HEK293 (cell line): ENCODE results near the gene SNAPC2.
"Not testable (repeated sequence)": the region's sequence is repeated elsewhere in the genome, so short reads cannot be mapped to it uniquely, and the experiment has no call there.

Source experiments
- CTCF ChIA-PET: fragments of 350-600 bp; formaldehyde crosslinking; extraction: SDS; loops from one replicate; lab custom pipeline; 2021; ENCODE audit warnings: antibody characterized with exemption; lab: Yijun Ruan, JAX
- POLR2A ChIA-PET: fragments of 300-600 bp; formaldehyde crosslinking; extraction: SDS; loops from one replicate; lab custom pipeline; 2020; ENCODE audit warnings: antibody characterized with exemption, inconsistent platforms; lab: Yijun Ruan, JAX
- H3K27ac ChIP-seq: fragments of 200-500 bp; sonication (Bioruptor generic); 2 replicates; pipeline ENCODE4 v1.5.1; 2014; ENCODE audit warnings: low read depth, low read length, control low read depth, inconsistent platforms; ENCODE audit errors: extremely low read depth
- H3K36me3 ChIP-seq, 2 experiments: fragments of 200-500 bp in 1 of 2; sonication (Bioruptor generic) in 1 of 2; 1 replicate in 1 of 2; 2 replicates in 1 of 2; pipeline ENCODE4 v1.5.1; 2014 to 2017; ENCODE audit warnings: inconsistent platforms in 2 of 2, low read length in 2 of 2; ENCODE audit not compliant: control insufficient read depth in 2 of 2, insufficient read depth in 1 of 2
- H3K4me1 ChIP-seq: fragments of 200-500 bp; sonication (Bioruptor generic); 2 replicates; pipeline ENCODE4 v1.5.1; 2014; ENCODE audit warnings: mild to moderate bottlenecking, low read length, inconsistent platforms; ENCODE audit not compliant: control insufficient read depth, insufficient read depth
- H3K4me3 ChIP-seq: 2 replicates; pipeline ENCODE4 v1.5.1; 2011; ENCODE audit warnings: low read depth, mild to moderate bottlenecking, control low read depth, low read length, moderate library complexity
- H3K9me3 ChIP-seq: fragments of 200-500 bp; sonication (Bioruptor generic); 2 replicates; pipeline ENCODE4 v1.5.1; 2014; ENCODE audit warnings: low read depth, low read length, inconsistent platforms; ENCODE audit not compliant: control insufficient read depth, insufficient read depth
- BCL11A ChIP-seq: fragments of 450-650 bp; formaldehyde crosslinking; IDR thresholded peaks from 2 replicates; pipeline ENCODE4 v1.5.1; 2016; ENCODE audit warnings: low read depth, missing biosample characterization, missing genetic modification characterization
- EGR2 ChIP-seq: fragments of 450-650 bp; formaldehyde crosslinking; IDR thresholded peaks from 2 replicates; pipeline ENCODE4 v1.5.1; 2016; ENCODE audit warnings: low read depth, missing biosample characterization, missing genetic modification characterization
- GLIS1 ChIP-seq: fragments of 450-650 bp; formaldehyde crosslinking; IDR thresholded peaks from 2 replicates; pipeline ENCODE4 v1.5.1; 2016; ENCODE audit warnings: missing biosample characterization, missing genetic modification characterization
- HIC1 ChIP-seq: fragments of 450-650 bp; formaldehyde crosslinking; IDR thresholded peaks from 2 replicates; pipeline ENCODE4 v1.5.1; 2016; ENCODE audit warnings: missing biosample characterization, missing genetic modification characterization
- KLF8 ChIP-seq: fragments of 450-650 bp; formaldehyde crosslinking; IDR thresholded peaks from 2 replicates; pipeline ENCODE4 v1.5.1; 2016; ENCODE audit warnings: missing biosample characterization, missing genetic modification characterization
- KLF9 ChIP-seq: fragments of 450-650 bp; formaldehyde crosslinking; IDR thresholded peaks from 2 replicates; pipeline ENCODE4 v1.5.1; 2016; ENCODE audit warnings: missing biosample characterization, missing genetic modification characterization, low read depth
- SCRT1 ChIP-seq: fragments of 450-650 bp; formaldehyde crosslinking; IDR thresholded peaks from 2 replicates; pipeline ENCODE4 v1.5.1; 2016; ENCODE audit warnings: missing biosample characterization, missing genetic modification characterization, borderline replicate concordance
- SCRT2 ChIP-seq: fragments of 450-650 bp; formaldehyde crosslinking; IDR thresholded peaks from 2 replicates; pipeline ENCODE4 v1.5.1; 2016; ENCODE audit warnings: missing biosample characterization, missing genetic modification characterization
- SP7 ChIP-seq: fragments of 450-650 bp; formaldehyde crosslinking; IDR thresholded peaks from 2 replicates; pipeline ENCODE4 v1.5.1; 2016; ENCODE audit warnings: missing biosample characterization, missing genetic modification characterization
- TSHZ1 ChIP-seq: fragments of 450-650 bp; formaldehyde crosslinking; IDR thresholded peaks from 2 replicates; pipeline ENCODE4 v1.5.1; 2016; ENCODE audit warnings: missing biosample characterization, missing genetic modification characterization, borderline replicate concordance
- WT1 ChIP-seq: fragments of 450-650 bp; formaldehyde crosslinking; IDR thresholded peaks from 2 replicates; pipeline ENCODE4 v1.5.1; 2016; ENCODE audit warnings: missing biosample characterization, missing genetic modification characterization
- ZBTB17 ChIP-seq: fragments of 450-650 bp; formaldehyde crosslinking; IDR thresholded peaks from 2 replicates; pipeline ENCODE4 v1.5.1; 2016; ENCODE audit warnings: missing biosample characterization, missing genetic modification characterization
- ZFP37 ChIP-seq: fragments of 450-650 bp; formaldehyde crosslinking; IDR thresholded peaks from 2 replicates; pipeline ENCODE4 v1.5.1; 2016; ENCODE audit warnings: missing biosample characterization, missing genetic modification characterization
- ZNF280D ChIP-seq: fragments of 450-650 bp; formaldehyde crosslinking; IDR thresholded peaks from 2 replicates; pipeline ENCODE4 v1.5.1; 2016; ENCODE audit warnings: missing biosample characterization, missing genetic modification characterization
- ZNF362 ChIP-seq: fragments of 450-650 bp; formaldehyde crosslinking; IDR thresholded peaks from 2 replicates; pipeline ENCODE4 v1.5.1; 2016; ENCODE audit warnings: missing biosample characterization, missing genetic modification characterization
- ZNF391 ChIP-seq: fragments of 450-650 bp; formaldehyde crosslinking; IDR thresholded peaks from 2 replicates; pipeline ENCODE4 v1.5.1; 2016; ENCODE audit warnings: low read depth, missing biosample characterization, missing genetic modification characterization, borderline replicate concordance
- ZNF600 ChIP-seq: fragments of 450-650 bp; formaldehyde crosslinking; IDR thresholded peaks from 2 replicates; pipeline ENCODE4 v1.5.1; 2016; ENCODE audit warnings: missing biosample characterization, missing genetic modification characterization
- ZXDB ChIP-seq: fragments of 450-650 bp; formaldehyde crosslinking; IDR thresholded peaks from 2 replicates; pipeline ENCODE4 v1.5.1; 2016; ENCODE audit warnings: missing biosample characterization, missing genetic modification characterization
- TF ChIP-seq, protein P1 (sequence below): fragments of 450-650 bp; formaldehyde crosslinking; IDR thresholded peaks from 2 replicates; pipeline ENCODE4 v1.5.1; 2016; ENCODE audit warnings: missing biosample characterization, missing genetic modification characterization
- TF ChIP-seq, protein P2 (sequence below): fragments of 450-650 bp; formaldehyde crosslinking; IDR thresholded peaks from 2 replicates; pipeline ENCODE4 v1.5.1; 2016; ENCODE audit warnings: missing biosample characterization, missing genetic modification characterization

SNAPC2 gene

DNA sequence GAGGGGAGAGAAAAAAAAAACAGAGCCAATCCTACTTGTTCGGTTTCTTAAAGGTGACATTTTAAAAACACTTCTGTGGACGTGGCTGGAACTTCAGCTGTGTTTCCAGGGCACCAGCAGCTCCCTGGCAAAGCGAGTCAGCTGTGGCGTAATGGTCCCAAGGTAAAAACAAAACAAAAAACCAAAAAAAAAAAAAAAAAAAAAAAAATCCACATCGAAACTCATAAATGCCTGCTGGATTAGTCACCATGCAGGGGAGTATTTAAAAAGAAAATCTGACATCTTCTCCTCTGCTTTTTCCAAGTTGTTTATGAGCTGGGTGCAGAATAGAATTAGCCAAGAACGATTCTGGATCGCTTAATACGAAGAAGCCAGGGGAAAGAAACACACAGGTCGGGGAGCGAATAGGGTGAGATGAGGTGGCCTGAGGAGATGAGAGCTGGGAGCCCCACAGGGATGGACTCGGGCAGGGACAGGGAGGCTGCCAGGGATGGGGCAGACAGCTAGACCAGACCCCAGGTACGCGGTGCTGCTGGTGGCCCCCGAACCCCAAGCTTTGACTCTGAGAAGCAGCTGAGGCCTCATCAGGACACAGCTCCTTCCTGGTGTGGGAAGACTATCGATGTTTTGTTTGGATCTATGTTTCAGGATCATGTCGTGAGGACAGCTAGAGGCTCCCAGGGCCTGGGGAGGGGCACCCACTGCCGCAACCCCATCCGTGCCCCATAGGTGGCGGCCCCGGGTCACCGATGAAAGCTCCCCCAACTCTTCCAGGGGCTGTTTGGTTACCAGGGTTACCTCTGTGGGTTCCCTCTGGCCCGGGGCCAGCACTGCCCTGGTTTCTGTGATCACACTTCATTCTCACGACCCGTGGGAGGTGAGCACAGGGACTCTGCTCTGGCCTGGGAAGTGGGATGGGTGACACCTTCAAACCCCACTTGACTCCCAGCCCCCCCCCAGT is 8.9 kb downstream of the SNAPC2 start (continued):
- TF ChIP-seq ZXDB (tag by site-specific recombination) (peak; percentile 19; the same call in 1 of the 2 replicates), WT1 (tag by site-specific recombination) (peak; percentile 53; the same call in 1 of the 2 replicates), EGR2 (peak; percentile 62; the same call in 1 of the 2 replicates)
- TF ChIP-seq, protein P1, sequence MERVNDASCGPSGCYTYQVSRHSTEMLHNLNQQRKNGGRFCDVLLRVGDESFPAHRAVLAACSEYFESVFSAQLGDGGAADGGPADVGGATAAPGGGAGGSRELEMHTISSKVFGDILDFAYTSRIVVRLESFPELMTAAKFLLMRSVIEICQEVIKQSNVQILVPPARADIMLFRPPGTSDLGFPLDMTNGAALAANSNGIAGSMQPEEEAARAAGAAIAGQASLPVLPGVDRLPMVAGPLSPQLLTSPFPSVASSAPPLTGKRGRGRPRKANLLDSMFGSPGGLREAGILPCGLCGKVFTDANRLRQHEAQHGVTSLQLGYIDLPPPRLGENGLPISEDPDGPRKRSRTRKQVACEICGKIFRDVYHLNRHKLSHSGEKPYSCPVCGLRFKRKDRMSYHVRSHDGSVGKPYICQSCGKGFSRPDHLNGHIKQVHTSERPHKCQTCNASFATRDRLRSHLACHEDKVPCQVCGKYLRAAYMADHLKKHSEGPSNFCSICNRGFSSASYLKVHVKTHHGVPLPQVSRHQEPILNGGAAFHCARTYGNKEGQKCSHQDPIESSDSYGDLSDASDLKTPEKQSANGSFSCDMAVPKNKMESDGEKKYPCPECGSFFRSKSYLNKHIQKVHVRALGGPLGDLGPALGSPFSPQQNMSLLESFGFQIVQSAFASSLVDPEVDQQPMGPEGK (tag by site-specific recombination), result peak; percentile 34

DNA sequence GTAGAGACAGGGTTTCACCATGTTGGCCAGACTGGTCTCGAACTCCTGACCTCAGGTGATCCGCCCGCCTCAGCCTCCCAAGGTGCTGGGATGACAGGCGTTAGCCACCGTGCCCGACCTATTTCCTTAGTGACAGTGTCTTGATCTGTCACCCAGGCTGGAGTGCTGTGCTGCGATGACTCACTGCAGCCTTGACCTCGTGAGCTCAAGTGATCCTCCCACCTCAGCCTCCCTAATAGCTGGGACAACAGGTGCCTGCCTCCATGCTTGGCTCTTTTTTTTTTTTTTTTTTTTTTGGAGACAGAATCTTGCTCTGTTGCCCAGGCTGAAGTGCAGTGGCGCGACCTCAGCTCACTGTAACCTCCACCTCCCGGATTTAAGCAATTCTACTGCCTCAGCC is 9.9 kb downstream of the SNAPC2 start:
- POLR2A ChIA-PET, result interaction anchor here (0.7 to 5.8 kb wide), 6 partner anchors 10 to 325 kb away, joined by 3 to 60 read pairs (median 6); partner anchors contain the start of genes SNAPC2 and TIMM44
- H3K27ac ChIP-seq, H3K9me3 ChIP-seq, H3K4me3 ChIP-seq: not testable (repeated sequence)
- CTCF ChIA-PET, result interaction anchor here (0.9 to 3.5 kb wide), 5 partner anchors 10 to 130 kb away, joined by 3 to 25 read pairs (median 3); partner anchors contain the start of gene TIMM44
- H3K4me1 ChIP-seq, result peaks cover 17% of the 10 kb centered on the region
- peaks cover 6 to 59% of the 10 kb centered on the region in 2 experiments; a peak in 2 of 3 replicates for H3K36me3 ChIP-seq
- TF ChIP-seq ZFP37 (tag by site-specific recombination) (0 out of 2 replicates have a peak, but pooled peaks have one; percentile 46), ZNF600 (tag by site-specific recombination) (peak; percentile 91), ZNF391 (0 out of 2 replicates have a peak, but pooled peaks have one; percentile 7), KLF9 (tag by site-specific recombination) (peak; percentile 29; the same call in 1 of the 2 replicates), SCRT2 (tag by site-specific recombination) (peak; percentile 98), GLIS1 (tag by site-specific recombination) (peak; percentile 19; the same call in 1 of the 2 replicates), ZNF280D (tag by site-specific recombination) (0 out of 2 replicates have a peak, but pooled peaks have one; percentile 43), SP7 (tag by site-specific recombination) (peak; percentile 86), BCL11A (0 out of 2 replicates have a peak, but pooled peaks have one; percentile 33), ZNF362 (tag by site-specific recombination) (peak; percentile 90), ZBTB17 (tag by site-specific recombination) (0 out of 2 replicates have a peak, but pooled peaks have one; percentile 16), KLF8 (tag by site-specific recombination) (peak; percentile 60; the same call in 1 of the 2 replicates), HIC1 (tag by site-specific recombination) (peak; percentile 71), TSHZ1 (0 out of 2 replicates have a peak, but pooled peaks have one; percentile 32), SCRT1 (tag by site-specific recombination) (peak; percentile 96)
- TF ChIP-seq, protein P2, sequence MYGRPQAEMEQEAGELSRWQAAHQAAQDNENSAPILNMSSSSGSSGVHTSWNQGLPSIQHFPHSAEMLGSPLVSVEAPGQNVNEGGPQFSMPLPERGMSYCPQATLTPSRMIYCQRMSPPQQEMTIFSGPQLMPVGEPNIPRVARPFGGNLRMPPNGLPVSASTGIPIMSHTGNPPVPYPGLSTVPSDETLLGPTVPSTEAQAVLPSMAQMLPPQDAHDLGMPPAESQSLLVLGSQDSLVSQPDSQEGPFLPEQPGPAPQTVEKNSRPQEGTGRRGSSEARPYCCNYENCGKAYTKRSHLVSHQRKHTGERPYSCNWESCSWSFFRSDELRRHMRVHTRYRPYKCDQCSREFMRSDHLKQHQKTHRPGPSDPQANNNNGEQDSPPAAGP, result peak; percentile 75
